ENCODE data around the gene IRF3. TPM values are rescaled to one million over a fixed set of nuclear protein-coding genes. Genes with fewer than 3 reads are reported as not detected.

Gene IRF3
- total RNA-seq, 1 experiment from 2014 or later = 205 TPM

DNA sequence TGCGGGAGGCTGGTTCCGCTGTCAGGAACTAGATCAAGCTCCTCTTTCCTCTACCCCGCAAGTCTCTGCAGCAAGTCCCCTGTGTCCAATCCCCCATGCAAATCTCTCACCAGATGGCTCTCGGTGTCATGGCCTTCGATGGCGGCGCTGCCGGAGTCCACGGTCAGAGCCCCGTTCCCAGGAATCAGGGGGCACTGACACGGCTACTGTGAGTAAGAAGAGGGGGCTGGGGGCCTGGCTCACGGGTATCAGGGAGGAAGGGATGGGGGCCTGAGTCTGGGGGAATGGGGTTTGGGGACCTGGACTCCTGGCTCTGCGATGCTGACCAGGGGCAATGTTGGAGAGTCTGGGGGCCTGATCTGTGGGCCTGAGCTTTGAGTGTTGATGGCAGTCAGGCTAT is 19.7 kb downstream of the IRF3 start:
- peaks cover 10% of the 10 kb centered on the region for H3K23me2 ChIP-seq (ENCODE audit: insufficient read length, low read depth, low read length, poor library complexity, severe bottlenecking)
- no peak overlapping the region for H3K56ac ChIP-seq (ENCODE audit: insufficient read length, low read depth, low read length)
- H3K18ac ChIP-seq (ENCODE audit: insufficient read length, low read depth, low read length) = no peak overlapping the region
- no peak overlapping the region for H2AFZ ChIP-seq (ENCODE audit: low read length)
- H3K9me3 Mint-ChIP-seq = no peaks in the 10 kb centered on the region; a peak in 2 of 5 replicates
- no peak overlapping the region for H3K4me3 Mint-ChIP-seq
- no peak overlapping the region for H3K14ac ChIP-seq (ENCODE audit: insufficient read depth, low read length)
- no peak overlapping the region for H2BK5ac ChIP-seq (ENCODE audit: insufficient read length, low read length)
- no peak overlapping the region for H4K5ac ChIP-seq (ENCODE audit: insufficient read length, low read depth, low read length)
- peaks cover 13% of the 10 kb centered on the region for H3K79me1 ChIP-seq (ENCODE audit: insufficient read depth, low read depth, low read length, poor library complexity, severe bottlenecking)
- no peak overlapping the region for H2BK15ac ChIP-seq (ENCODE audit: low read depth, low read length)
- WGBS (ENCODE audit: extremely low coverage, insufficient read length, low lambda C conversion rate) = no CpG with 5 or more reads among the region's 13 CpGs
- no peak overlapping the region for H2AK5ac ChIP-seq (ENCODE audit: insufficient read length, low read length)
- no peak overlapping the region for H3K4me2 ChIP-seq (ENCODE audit: insufficient read depth, insufficient read length, low read length)
- no peak overlapping the region for H2BK120ac ChIP-seq (ENCODE audit: low read depth, low read length, poor library complexity, severe bottlenecking)
- H4K91ac ChIP-seq (ENCODE audit: insufficient read length, low read depth, low read length) = no peak overlapping the region
- no peaks in the 10 kb centered on the region for H3K9me3 ChIP-seq (ENCODE audit: control insufficient read depth, low read depth, low read length)
- no peaks in the 10 kb centered on the region for H4K20me1 ChIP-seq (ENCODE audit: control insufficient read depth, insufficient read depth, insufficient read length)
- no peak overlapping the region for H3K4ac ChIP-seq (ENCODE audit: low read depth, low read length)
- H3K79me2 ChIP-seq (ENCODE audit: insufficient read depth, low read length) = peaks cover 9% of the 10 kb centered on the region
- no peak overlapping the region for H3T11ph ChIP-seq (ENCODE audit: low read length)
- DNase-seq = no peak
- TF ChIP-seq, protein P1, sequence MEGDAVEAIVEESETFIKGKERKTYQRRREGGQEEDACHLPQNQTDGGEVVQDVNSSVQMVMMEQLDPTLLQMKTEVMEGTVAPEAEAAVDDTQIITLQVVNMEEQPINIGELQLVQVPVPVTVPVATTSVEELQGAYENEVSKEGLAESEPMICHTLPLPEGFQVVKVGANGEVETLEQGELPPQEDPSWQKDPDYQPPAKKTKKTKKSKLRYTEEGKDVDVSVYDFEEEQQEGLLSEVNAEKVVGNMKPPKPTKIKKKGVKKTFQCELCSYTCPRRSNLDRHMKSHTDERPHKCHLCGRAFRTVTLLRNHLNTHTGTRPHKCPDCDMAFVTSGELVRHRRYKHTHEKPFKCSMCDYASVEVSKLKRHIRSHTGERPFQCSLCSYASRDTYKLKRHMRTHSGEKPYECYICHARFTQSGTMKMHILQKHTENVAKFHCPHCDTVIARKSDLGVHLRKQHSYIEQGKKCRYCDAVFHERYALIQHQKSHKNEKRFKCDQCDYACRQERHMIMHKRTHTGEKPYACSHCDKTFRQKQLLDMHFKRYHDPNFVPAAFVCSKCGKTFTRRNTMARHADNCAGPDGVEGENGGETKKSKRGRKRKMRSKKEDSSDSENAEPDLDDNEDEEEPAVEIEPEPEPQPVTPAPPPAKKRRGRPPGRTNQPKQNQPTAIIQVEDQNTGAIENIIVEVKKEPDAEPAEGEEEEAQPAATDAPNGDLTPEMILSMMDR (conservative IDR thresholded peaks at IDR 0.05) = no peak
- no peak overlapping the region for H4K8ac ChIP-seq (replicated peaks; ENCODE audit: insufficient read length, low read depth, low read length)
- H3K23ac ChIP-seq (ENCODE audit: insufficient read length, low read depth, low read length) = no peak overlapping the region
- H3K36me3 Mint-ChIP-seq (ENCODE audit: insufficient read depth in 1 of 3, low read depth in 3 of 3) = peaks cover 24 to 60% (median 48%) of the 10 kb centered on the region in 3 experiments
- no peak overlapping the region for H3K27ac ChIP-seq (ENCODE audit: insufficient read length, low read depth, low read length)
- H3K9ac ChIP-seq (ENCODE audit: extremely low read depth, insufficient read length, low read length) = no peak overlapping the region
- no peaks in the 10 kb centered on the region for H3K27me3 ChIP-seq (ENCODE audit: insufficient read depth, low read length)
- peak overlapping the region in 1 of 3 experiments; percentile 53; a peak in 1 of 7 replicates for H3K27ac Mint-ChIP-seq
- peaks cover 26 to 33% of the 10 kb centered on the region in 2 experiments for H3K4me1 Mint-ChIP-seq
- no peak overlapping the region for H2BK20ac ChIP-seq (ENCODE audit: low read depth, low read length, poor library complexity, severe bottlenecking)
- H3K4me1 ChIP-seq (ENCODE audit: insufficient read depth, low read length) = no peaks in the 10 kb centered on the region; the same call in 1 of the 2 replicates
- no peaks in the 10 kb centered on the region for H3K27me3 Mint-ChIP-seq (ENCODE audit: low read depth)
- H2BK12ac ChIP-seq (ENCODE audit: insufficient read length, low read depth, low read length) = no peak overlapping the region
